Memory B cell (primary cell): ENCODE measurements around the gene PLA2G12B.

Source experiments
- ATAC-seq: fragments of 150-1000 bp; cut with Tn5 transposase; 2 replicates; pipeline ENCODE4 v1.10.0; 2021; ENCODE audit warnings: low read depth, mild to moderate bottlenecking, moderate library complexity
- DNase-seq, 2 donors: peaks; one replicate each; pipeline ENCODE4 v3.0.0; 2022; ENCODE audit warnings: low spot score in 2 of 2
- H3K27ac Mint-ChIP-seq: one replicate; pipeline ENCODE4 v1.8.0; 2022; ENCODE audit warnings: mild to moderate bottlenecking, moderate library complexity, mixed read lengths
- H3K27me3 Mint-ChIP-seq: one replicate; pipeline ENCODE4 v1.8.0; 2022; ENCODE audit warnings: mixed read lengths
- H3K36me3 Mint-ChIP-seq: one replicate; pipeline ENCODE4 v1.8.0; 2022; ENCODE audit warnings: mild to moderate bottlenecking, mixed read lengths
- H3K4me1 Mint-ChIP-seq: one replicate; pipeline ENCODE4 v1.8.0; 2022; ENCODE audit warnings: mixed read lengths
- H3K4me3 Mint-ChIP-seq: one replicate; pipeline ENCODE4 v1.8.0; 2022; ENCODE audit warnings: mild to moderate bottlenecking, moderate library complexity, mixed read lengths
- H3K9me3 Mint-ChIP-seq: one replicate; pipeline ENCODE4 v1.8.0; 2022; ENCODE audit warnings: mixed read lengths

PLA2G12B gene

DNA sequence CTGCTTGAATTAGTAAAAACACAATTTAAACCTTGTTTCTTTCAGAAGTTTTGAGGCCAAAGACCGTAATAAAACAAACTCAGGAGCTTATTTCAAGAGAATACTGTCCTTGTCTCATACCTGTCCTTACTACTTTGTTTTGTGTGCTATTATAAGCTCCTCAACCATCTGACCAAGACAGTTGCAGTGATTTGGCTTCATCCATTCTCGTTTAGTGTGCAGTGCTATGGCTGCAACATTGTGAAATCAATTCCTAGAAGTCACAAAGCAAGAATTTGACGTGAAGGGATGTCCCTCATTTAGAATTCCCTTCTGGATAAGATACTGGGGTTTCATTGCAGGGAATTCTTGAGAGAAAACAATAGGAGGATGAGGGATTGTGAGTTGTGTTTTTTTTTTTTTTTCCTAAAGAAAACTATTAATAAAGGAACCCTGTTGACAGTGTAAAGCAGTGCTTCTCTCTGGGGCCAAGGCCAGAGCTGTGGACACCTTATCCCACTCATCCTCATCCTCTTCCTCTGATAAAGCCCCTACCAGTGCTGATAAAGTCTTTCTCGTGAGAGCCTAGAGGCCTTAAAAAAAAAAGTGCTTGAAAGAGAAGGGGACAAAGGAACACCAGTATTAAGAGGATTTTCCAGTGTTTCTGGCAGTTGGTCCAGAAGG lies 61.3 kb downstream of the PLA2G12B start, which contains the start of gene OIT3:
Gene OIT3, plus strand, starts transcription at position 604 of the 663 bp plus-strand sequence. CDS start 60 bp downstream, outside the sequence.
- H3K27ac Mint-ChIP-seq: no peak within 1 kb of the TSS
- ATAC-seq: no peak
- no peaks in the 10 kb centered on the region for H3K9me3 Mint-ChIP-seq
- peaks cover 8% of the 10 kb centered on the region for H3K27me3 Mint-ChIP-seq
- H3K36me3 Mint-ChIP-seq: peaks cover 3% of the 10 kb centered on the region
- no peaks in the 10 kb centered on the region for H3K4me1 Mint-ChIP-seq
- no peak within 1 kb of the TSS for H3K4me3 Mint-ChIP-seq
- DNase-seq: no peak

DNA sequence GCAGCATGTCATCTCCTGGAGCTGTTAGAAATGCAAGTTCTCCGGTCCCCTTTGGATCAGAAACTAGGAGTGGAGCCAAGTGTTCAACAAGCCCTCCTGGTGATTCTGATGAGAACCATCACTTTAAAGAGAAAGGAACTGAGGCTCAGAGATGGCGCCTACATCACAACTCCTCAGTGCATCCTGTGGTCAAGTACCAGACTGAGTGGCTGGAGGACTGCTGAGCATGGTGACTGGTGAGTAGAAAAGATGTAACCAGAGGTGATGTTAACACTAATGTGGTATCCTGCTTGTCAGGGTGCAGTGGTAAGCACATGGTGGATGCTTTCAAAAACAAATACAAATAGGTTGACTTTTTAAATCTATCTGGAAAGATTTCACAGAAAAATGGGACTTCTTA lies 64.5 kb downstream of the PLA2G12B start:
- no peak for ATAC-seq
- H3K36me3 Mint-ChIP-seq: peaks cover 15% of the 10 kb centered on the region

DNA sequence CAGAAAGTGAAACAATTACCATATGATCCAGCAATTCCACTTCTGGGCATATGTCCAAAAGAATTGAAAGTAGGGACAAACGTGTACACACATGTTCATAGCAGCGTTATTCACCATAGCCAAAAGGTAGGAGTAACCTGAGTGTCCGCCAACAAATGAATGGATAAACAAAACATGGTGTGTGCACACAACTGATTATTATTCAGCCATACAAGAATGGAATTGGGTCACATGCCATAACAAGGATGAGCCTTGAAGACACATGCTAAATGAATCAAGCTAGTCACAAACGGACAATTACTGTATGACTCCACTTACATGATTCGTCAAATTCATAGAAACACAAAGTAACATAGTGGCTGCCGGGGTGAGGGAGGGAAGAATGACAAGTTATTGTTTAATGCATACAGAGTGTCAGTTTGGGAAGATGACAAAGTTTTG lies 65.2 kb downstream of the PLA2G12B start:
- H3K27ac Mint-ChIP-seq: no peak overlapping the region
- no peak for ATAC-seq
- peaks cover 4% of the 10 kb centered on the region for H3K27me3 Mint-ChIP-seq

More for the DNA sequence above, 64.5 kb downstream of the PLA2G12B start:
- Mint-ChIP-seq H3K27ac (no peak overlapping the region), H3K4me3 (no peak overlapping the region), H3K9me3 (no peaks in the 10 kb centered on the region), H3K27me3 (peaks cover 5% of the 10 kb centered on the region), H3K4me1 (peaks cover 6% of the 10 kb centered on the region)
- DNase-seq: no peak

DNA sequence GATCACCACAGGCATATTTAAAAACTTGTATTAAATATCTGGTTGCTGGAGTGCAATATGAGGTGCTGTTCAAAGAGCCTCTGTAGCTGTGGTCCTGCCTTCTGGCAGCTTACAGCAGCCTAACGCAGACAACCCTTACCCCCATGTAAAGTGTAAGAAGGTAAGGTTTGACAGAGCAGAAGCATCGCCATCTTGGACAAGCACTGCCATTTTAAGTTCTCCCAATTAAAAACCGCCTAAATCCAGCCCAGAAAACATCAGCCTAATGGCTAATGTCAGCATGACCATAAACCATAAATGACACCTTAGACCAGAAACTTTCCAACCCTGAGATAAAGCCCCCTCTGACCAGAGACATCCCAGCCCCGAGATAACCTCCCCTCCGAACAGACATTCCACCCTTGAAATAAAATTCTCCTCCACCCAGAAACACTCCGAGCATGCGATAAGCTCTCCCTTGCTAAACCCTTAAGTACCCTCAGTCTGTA lies 66.4 kb downstream of the PLA2G12B start:
- ATAC-seq (no peak), DNase-seq (no peak)
- Mint-ChIP-seq H3K4me1 (peaks cover 6% of the 10 kb centered on the region), H3K27ac (no peak overlapping the region), H3K9me3 (no peaks in the 10 kb centered on the region), H3K4me3 (no peak overlapping the region), H3K27me3 (peaks cover 4% of the 10 kb centered on the region), H3K36me3 (peaks cover 24% of the 10 kb centered on the region)

More for the DNA sequence above, 65.2 kb downstream of the PLA2G12B start:
- H3K9me3 Mint-ChIP-seq: no peaks in the 10 kb centered on the region
- H3K4me3 Mint-ChIP-seq: no peak overlapping the region
- peaks cover 6% of the 10 kb centered on the region for H3K4me1 Mint-ChIP-seq
- peaks cover 18% of the 10 kb centered on the region for H3K36me3 Mint-ChIP-seq
- DNase-seq: no peak

DNA sequence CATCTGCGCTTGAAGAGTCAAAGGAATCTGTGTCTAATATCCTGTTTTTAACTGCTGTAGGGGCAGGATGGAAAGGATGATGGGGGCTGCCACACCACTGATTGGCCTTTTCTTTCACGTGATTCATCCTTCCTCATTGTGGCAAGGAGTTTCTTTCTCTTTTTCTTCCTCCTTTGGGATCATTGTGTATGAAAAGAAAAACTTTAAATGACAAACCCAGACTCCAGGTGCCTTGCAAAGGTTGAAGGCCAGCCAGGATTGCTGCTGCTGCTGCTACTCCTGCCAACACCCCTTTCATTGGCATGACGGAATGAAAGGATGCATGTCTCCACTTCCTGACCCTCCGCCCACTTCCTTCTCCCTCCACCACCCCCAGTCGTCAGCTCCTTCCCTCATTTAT lies 67.6 kb downstream of the PLA2G12B start:
- peaks cover 4% of the 10 kb centered on the region for H3K27me3 Mint-ChIP-seq
- no peak overlapping the region for H3K4me3 Mint-ChIP-seq
- peaks cover 33% of the 10 kb centered on the region for H3K36me3 Mint-ChIP-seq
- H3K27ac Mint-ChIP-seq: no peak overlapping the region
- H3K4me1 Mint-ChIP-seq: peaks cover 6% of the 10 kb centered on the region
- DNase-seq (no peak), ATAC-seq (no peak)
- peaks cover 4% of the 10 kb centered on the region for H3K9me3 Mint-ChIP-seq

DNA sequence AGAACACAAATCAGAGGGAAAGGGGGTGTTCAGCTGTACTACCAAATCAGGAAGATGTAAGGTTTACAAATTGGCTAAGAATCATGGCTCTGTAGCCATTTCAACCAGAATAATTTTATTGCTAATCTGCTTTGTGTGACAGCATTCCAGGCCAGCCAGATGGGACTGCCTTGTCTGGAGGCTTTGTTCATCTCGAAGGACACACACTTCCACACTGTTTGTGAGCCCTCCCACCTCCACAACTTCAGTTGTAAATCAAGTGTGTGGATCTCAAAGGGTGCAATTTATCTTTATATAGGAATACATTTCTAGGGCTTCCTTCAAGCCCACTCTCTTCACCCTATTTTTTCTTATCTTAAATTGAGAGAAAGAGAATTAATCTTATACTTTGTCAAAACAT lies 68.0 kb downstream of the PLA2G12B start:
- H3K4me1 Mint-ChIP-seq: peaks cover 6% of the 10 kb centered on the region
- no peak for DNase-seq
- H3K27ac Mint-ChIP-seq: no peak overlapping the region

DNA sequence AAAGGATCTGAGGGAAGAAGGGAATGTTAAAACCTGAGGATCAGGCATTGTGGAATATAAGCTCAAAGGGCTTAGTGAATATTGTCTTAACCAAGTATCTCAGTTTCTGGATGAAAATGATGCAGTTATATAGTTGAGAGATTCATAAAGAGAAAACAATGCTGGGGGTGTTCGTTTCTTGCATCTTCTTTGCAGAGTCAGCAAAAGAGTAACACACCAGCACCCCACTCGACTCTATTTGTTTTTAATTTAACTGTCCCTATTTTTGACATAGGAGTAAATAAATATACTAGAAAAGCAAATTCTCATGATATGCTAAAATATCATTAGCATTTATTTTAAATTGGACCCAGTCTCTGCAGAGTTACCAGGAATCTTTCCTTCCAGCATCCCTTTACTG lies 68.7 kb downstream of the PLA2G12B start:
- no peak for ATAC-seq
- peaks cover 40% of the 10 kb centered on the region for H3K36me3 Mint-ChIP-seq
- DNase-seq: no peak
- no peak overlapping the region for H3K27ac Mint-ChIP-seq
- no peak overlapping the region for H3K4me3 Mint-ChIP-seq
- peaks cover 6% of the 10 kb centered on the region for H3K4me1 Mint-ChIP-seq
- H3K9me3 Mint-ChIP-seq: peaks cover 4% of the 10 kb centered on the region
- H3K27me3 Mint-ChIP-seq: peaks cover 3% of the 10 kb centered on the region

More for the DNA sequence above, 68.0 kb downstream of the PLA2G12B start:
- peaks cover 36% of the 10 kb centered on the region for H3K36me3 Mint-ChIP-seq
- no peak overlapping the region for H3K4me3 Mint-ChIP-seq
- ATAC-seq: no peak
- peaks cover 4% of the 10 kb centered on the region for H3K9me3 Mint-ChIP-seq
- peaks cover 4% of the 10 kb centered on the region for H3K27me3 Mint-ChIP-seq
